Thyroid gland (tissue), 4 donors: ENCODE results near the gene PDLIM1. TPM values are rescaled to one million over a fixed set of nuclear protein-coding genes. Genes with fewer than 3 reads are reported as not detected.

Experiments
- DNase-seq, 2 donors: peaks; one replicate each; pipeline ENCODE4 v3.0.0-alpha.2; 2019
- H3K27ac ChIP-seq, 3 donors: fragments of 200-600 bp; sonication (generic); 1 replicate in 2 of 3; 2 replicates in 1 of 3; pipeline ENCODE4 v1.5.1; 2016 to 2019; ENCODE audit warnings: mild to moderate bottlenecking in 1 of 3, moderate library complexity in 1 of 3
- H3K27me3 ChIP-seq: fragments of 200-600 bp; sonication (generic); one replicate; pipeline ENCODE4 v1.5.1; 2019
- H3K36me3 ChIP-seq, 2 donors: fragments of 200-600 bp; sonication (generic); one replicate each; pipeline ENCODE4 v1.5.1; 2016 to 2019
- H3K4me1 ChIP-seq, 2 donors: fragments of 200-600 bp; sonication (generic); one replicate each; pipeline ENCODE4 v1.5.1; 2017 to 2019
- H3K4me3 ChIP-seq, 3 donors: fragments of 200-600 bp; sonication (generic); replicated peaks in 1 of 3; 1 replicate in 2 of 3; 2 replicates in 1 of 3; pipeline ENCODE4 v1.5.1; 2016; ENCODE audit warnings: mild to moderate bottlenecking in 1 of 3
- H3K9me3 ChIP-seq: fragments of 200-600 bp; sonication (generic); one replicate; pipeline ENCODE4 v1.5.1; 2017
- POLR2A ChIP-seq, 2 donors: fragments of 450-650 bp; IDR thresholded peaks; one replicate each; pipeline ENCODE4 v1.6.1; 2017; ENCODE audit warnings: antibody characterized with exemption in 2 of 2, mild to moderate bottlenecking in 2 of 2, moderate library complexity in 1 of 2
- WGBS, 2 donors: methylation state at CpG; one replicate each; pipeline ENCODE4 v1.1.5; 2017; 5-methylcytosine and 5-hydroxymethylcytosine counted together
- intact Hi-C: fragments of 100-400 bp; cut with DNase I; formaldehyde crosslinking; loops from one replicate; pipeline ENCODE4 v1.15.1; 2023
- total RNA-seq, 4 donors: library from RNA; depleted of rRNA; stranded (reverse); fragments of >200 nt; gene quantifications; one replicate each; pipeline ENCODE4 v1.2.3, GENCODE V29; 2016
- TF ChIP-seq, protein P1 (sequence below), 6 experiments: fragments of 200-600 bp in 3 of 6; fragments of 450-650 bp in 3 of 6; sonication (generic) in 3 of 6; IDR thresholded peaks; one replicate each; pipeline ENCODE4 v1.5.1; 2016 to 2019; ENCODE audit warnings: antibody characterized with exemption in 6 of 6, mild to moderate bottlenecking in 2 of 6, inconsistent platforms in 1 of 6, moderate library complexity in 1 of 6

PDLIM1 gene
- total RNA-seq, 4 donors from 2014 or later, result 67.8 to 158 (median 90.7) TPM

DNA sequence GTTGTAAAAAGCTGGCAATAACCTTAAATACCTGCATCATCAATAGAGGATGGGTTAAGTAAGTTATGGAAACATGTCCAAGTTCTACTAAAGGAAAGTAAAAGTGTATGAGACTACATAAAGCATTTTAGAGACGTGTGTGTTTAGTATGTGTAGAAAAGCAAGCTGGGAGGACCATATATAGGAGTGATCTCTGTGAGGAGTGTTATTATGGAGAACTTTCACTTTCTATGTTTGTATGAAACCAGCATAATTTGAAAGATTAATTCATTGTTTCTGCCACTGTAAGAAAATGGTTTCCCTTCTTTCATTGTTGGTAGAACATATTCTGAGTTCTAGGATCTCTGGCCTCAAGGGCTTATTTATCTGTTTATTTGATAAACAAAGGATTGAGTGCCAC is 19.2 kb upstream of the PDLIM1 start:
- H3K27ac ChIP-seq, result no peak overlapping the region
- DNase-seq, result no peak
- no peaks in the 10 kb centered on the region for H3K36me3 ChIP-seq
- H3K9me3 ChIP-seq, result no peaks in the 10 kb centered on the region
- peaks cover 42 to 48% of the 10 kb centered on the region in 2 donors for H3K4me1 ChIP-seq
- H3K27me3 ChIP-seq, result no peaks in the 10 kb centered on the region
- 39 to 69% methylated on average over 1 of the region's 1 CpG for WGBS, 2 donors
- intact Hi-C loops, result no loop called here
- no peak overlapping the region for H3K4me3 ChIP-seq
- TF ChIP-seq, protein P1, sequence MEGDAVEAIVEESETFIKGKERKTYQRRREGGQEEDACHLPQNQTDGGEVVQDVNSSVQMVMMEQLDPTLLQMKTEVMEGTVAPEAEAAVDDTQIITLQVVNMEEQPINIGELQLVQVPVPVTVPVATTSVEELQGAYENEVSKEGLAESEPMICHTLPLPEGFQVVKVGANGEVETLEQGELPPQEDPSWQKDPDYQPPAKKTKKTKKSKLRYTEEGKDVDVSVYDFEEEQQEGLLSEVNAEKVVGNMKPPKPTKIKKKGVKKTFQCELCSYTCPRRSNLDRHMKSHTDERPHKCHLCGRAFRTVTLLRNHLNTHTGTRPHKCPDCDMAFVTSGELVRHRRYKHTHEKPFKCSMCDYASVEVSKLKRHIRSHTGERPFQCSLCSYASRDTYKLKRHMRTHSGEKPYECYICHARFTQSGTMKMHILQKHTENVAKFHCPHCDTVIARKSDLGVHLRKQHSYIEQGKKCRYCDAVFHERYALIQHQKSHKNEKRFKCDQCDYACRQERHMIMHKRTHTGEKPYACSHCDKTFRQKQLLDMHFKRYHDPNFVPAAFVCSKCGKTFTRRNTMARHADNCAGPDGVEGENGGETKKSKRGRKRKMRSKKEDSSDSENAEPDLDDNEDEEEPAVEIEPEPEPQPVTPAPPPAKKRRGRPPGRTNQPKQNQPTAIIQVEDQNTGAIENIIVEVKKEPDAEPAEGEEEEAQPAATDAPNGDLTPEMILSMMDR (IDR thresholded peaks at IDR 0.05), result no peak
- no peak for TF ChIP-seq POLR2A (IDR thresholded peaks at IDR 0.05)

- no peak overlapping the region for H3K4me3 ChIP-seq
- WGBS, 2 donors, result 31 to 38% methylated on average over 8 of the region's 8 CpGs
- H3K36me3 ChIP-seq, result no peaks in the 10 kb centered on the region
- intact Hi-C loops, result no loop called here
- TF ChIP-seq POLR2A (IDR thresholded peaks at IDR 0.05), result no peak
- TF ChIP-seq, protein P1 (IDR thresholded peaks at IDR 0.05), result no peak
- no peaks in the 10 kb centered on the region for H3K9me3 ChIP-seq
- peak; percentile 84 to 89 for DNase-seq
- H3K27me3 ChIP-seq, result no peaks in the 10 kb centered on the region
- peaks cover 38 to 39% of the 10 kb centered on the region in 2 donors for H3K4me1 ChIP-seq
- H3K27ac ChIP-seq, result peak overlapping the region; percentile 19 to 69 (median 59)
These were observed 17.8 kb upstream of the PDLIM1 start for GRCh38 chr10:95308389-95309302.

GRCh38 chr10:95306851-95307250 is 16.0 kb upstream of the PDLIM1 start:
- DNase-seq, result no peak
- Histone ChIP-seq H3K4me3 (no peak overlapping the region), H3K36me3 (no peaks in the 10 kb centered on the region), H3K9me3 (no peaks in the 10 kb centered on the region), H3K27ac (peak overlapping the region; percentile 75 to 82 (median 79)), H3K4me1 (peaks cover 38 to 39% of the 10 kb centered on the region in 2 donors), H3K27me3 (no peaks in the 10 kb centered on the region)
- WGBS, 2 donors, result 84 to 92% methylated on average over 1 of the region's 1 CpG
- intact Hi-C loops, result no loop called here
- TF ChIP-seq, protein P1 (IDR thresholded peaks at IDR 0.05), result no peak
- TF ChIP-seq POLR2A (IDR thresholded peaks at IDR 0.05), result no peak

DNA sequence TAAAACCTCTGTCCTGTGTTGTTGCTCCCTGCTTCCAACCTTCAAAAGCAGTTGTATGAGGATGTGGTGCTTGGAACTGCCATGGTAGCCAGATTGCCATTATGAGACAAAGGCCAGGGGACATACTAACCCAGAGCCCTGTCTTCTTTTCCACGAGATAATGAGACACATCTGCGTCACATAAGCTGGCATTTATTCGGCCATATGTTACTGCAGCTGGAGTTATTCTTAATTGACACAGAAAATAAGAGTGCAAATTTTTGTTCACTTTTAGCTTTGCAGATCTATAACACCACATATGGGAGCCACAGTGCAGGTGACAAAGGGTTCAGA is 15.5 kb upstream of the PDLIM1 start:
- Histone ChIP-seq H3K36me3 (no peaks in the 10 kb centered on the region), H3K4me1 (peaks cover 38 to 39% of the 10 kb centered on the region in 2 donors), H3K9me3 (no peaks in the 10 kb centered on the region), H3K27me3 (no peaks in the 10 kb centered on the region), H3K4me3 (no peak overlapping the region), H3K27ac (peak overlapping the region; percentile 75 to 82 (median 79))
- WGBS, 2 donors, result 86 to 87% methylated on average over 3 of the region's 3 CpGs
- DNase-seq, result no peak
- intact Hi-C loops, result no loop called here
- TF ChIP-seq, protein P1 (IDR thresholded peaks at IDR 0.05), result no peak
- no peak for TF ChIP-seq POLR2A (IDR thresholded peaks at IDR 0.05)
